DND-41 (cell line): ENCODE results near the gene ZFYVE28.

Experiments
- CTCF ChIP-seq: IDR thresholded peaks from 2 replicates; pipeline ENCODE4 v1.5.1; 2012; ENCODE audit warnings: borderline replicate concordance, low read length, moderate library complexity, mild to moderate bottlenecking; ENCODE audit not compliant: poor library complexity, severe bottlenecking; ENCODE audit errors: extremely low read depth
- EZH2 ChIP-seq: IDR thresholded peaks from 3 replicates; pipeline ENCODE4 v1.6.1; 2012; ENCODE audit warnings: borderline replicate concordance, low read depth, mild to moderate bottlenecking, moderate library complexity, low read length, inconsistent platforms; ENCODE audit not compliant: severe bottlenecking

- no peak for TF ChIP-seq CTCF
- TF ChIP-seq EZH2 = no peak
Measured at GRCh38 chr4:2412534-2412884, 5.9 kb downstream of the ZFYVE28 start.
